HG02759 (cell line): ENCODE data around the gene TSPYL6.
"Not testable (repeated sequence)": the region's sequence is repeated elsewhere in the genome, so short reads cannot be mapped to it uniquely, and the experiment has no call there.

Source experiments
- ATAC-seq: cut with Tn5 transposase; IDR thresholded peaks from one replicate; pipeline ENCODE4 v1.9.1; 2021; ENCODE audit warnings: mild to moderate bottlenecking, moderate library complexity; ENCODE audit not compliant: unreplicated experiment

The TSPYL6 gene

DNA sequence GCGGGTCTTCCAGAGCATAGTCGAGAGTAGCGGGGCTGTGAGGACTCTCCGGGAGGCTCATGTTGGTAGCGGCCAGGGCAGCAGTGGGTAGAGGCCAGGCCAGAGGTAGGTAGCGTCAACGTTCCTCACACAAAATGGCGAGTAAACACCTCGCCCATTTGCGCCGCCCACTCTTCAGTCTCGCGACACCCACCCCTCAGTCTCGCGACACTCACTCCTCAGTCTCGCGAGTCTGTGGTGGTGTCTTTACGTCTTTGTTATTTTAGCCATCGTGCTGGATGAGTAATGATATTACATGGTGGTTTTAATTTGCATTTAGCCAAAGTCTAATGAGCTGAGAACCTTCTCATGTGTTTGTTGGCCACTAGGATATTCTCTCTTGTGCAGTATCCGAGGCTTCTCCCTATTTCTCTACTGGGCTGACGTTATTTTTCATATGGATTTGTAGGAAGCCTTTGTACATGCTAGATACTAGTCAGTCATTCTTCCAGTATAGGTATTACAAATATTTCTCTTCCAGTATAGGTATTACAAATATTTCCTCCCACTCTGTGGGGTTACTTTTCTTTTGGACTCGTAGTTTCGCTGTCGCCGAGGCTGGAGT, at the start of gene TSPYL6:
TSPYL6 (minus strand) TSS at position 139 of the 604 bp plus-strand sequence; CDS start at position 61, 78 bp downstream.
- ATAC-seq = no peak

DNA sequence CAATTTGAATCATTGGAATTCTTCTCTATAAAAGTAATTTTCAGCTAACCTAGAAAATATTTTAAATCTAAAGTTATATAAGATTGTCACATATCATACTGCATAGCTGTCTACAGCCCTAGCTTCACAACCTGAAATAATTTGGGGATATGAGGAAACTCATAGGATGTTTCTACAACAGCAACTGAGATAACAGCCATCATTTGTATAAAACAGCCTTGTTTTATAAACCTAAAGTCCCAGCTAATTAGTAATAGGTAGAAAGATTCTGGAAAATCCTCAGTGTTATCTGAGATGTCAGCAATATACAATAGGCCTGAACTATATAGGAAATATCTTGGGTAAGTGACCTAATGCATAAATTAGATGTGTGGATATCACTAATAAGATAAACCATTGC, 47.6 kb upstream of the TSPYL6 start:
- no peak for ATAC-seq

DNA sequence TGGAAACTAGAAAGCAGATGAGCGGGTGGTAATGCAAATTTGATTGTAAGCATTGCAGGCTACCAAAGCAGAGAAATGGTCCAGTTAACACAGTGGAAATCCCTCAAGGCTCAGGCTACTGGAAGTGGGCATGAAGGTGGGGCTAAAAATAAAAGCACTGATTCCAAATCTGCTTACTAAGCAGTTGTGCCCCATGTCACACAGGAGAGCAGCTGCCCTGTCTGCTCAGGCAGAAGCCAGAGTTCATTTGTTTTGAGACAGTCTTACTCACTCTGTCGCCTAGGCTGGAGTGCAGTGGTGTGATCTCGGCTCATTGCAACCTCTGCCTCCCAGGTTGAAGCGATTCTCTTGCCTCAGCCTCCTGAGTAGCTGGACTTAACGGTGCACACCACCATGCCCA, 42.5 kb upstream of the TSPYL6 start:
- ATAC-seq = no peak

DNA sequence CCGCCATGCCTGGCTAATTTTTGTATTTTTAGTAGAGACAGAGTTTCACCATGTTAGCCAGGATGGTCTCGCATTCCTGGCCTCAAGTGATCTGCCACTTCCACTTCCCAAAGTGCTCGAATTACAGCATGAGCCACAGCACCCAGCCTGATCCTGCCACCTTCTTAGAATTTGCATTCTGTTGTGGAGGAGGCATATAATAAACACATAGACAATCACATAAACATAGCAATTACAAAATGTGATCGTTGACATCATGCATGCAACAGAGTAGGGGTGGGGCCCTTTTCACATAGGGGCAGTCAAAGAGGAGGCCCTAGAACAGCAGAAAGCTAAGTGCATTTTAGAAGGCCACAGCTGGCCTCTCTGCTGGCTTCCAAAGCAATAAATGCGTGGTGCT, 39.9 kb upstream of the TSPYL6 start:
- ATAC-seq = no peak

GRCh38 chr2:54294665-54295064, 38.6 kb upstream of the TSPYL6 start:
- not testable (repeated sequence) for ATAC-seq

DNA sequence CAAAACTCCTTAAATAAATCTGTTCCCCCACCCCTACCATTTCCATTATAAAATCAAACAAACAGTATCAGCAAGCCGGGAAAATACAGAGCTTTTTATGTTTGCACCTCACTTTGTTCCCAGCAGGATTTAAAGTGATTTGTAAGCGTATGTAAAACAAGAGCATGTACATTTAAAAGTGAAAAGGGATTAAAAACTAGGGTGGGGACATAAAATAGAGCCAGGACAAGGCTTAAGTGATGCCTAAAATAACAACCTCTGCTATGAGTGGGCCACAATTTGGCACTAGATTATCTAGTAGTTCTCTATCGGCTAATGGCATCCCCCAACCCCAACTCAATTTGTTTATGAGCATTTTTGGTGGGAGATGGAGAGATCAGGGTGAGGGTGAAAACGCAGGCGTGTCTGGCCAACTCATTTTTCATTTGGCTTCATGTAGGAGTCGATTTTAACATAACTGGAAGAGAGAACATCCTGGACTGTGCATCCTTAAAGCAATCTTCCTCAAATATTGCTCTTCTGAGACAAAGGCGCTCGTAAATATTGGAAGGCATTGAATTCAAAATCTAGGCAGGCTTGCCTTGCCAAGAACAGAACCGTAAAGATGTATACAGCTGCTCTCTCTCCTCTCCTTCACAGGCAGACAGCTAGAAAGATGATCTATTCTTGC, 34.5 kb upstream of the TSPYL6 start:
- ATAC-seq = no peak

GRCh38 chr2:54289917-54290316, 33.9 kb upstream of the TSPYL6 start:
- no peak for ATAC-seq

- no peak for ATAC-seq
These were observed 31.5 kb upstream of the TSPYL6 start for GRCh38 chr2:54287532-54287931.

- ATAC-seq = no peak
These were observed 29.4 kb upstream of the TSPYL6 start for GRCh38 chr2:54285451-54285850.

- no peak for ATAC-seq
These were observed 28.8 kb upstream of the TSPYL6 start for GRCh38 chr2:54284826-54285225.

DNA sequence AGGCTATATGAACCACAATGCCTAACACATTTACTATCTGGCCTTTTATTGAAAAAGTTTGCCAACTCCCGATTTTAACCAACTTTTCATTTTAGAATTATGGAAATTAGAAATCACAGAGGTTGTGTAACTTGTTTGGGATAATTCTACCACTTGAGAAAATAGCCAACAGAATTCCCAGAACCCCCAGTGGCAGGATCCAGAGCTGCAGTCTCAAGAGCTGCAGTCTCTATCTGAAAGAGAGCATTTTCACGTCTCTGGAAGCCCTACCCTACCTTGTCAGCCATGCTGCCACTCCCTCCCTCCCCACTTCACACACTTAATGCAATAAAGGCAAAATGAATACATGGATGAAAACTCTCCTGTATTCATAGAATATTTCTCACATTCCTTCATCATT, 23.4 kb upstream of the TSPYL6 start:
- ATAC-seq = no peak

GRCh38 chr2:54275541-54275940, 19.5 kb upstream of the TSPYL6 start:
- no peak for ATAC-seq

GRCh38 chr2:54274781-54275242, 18.8 kb upstream of the TSPYL6 start:
- no peak for ATAC-seq

DNA sequence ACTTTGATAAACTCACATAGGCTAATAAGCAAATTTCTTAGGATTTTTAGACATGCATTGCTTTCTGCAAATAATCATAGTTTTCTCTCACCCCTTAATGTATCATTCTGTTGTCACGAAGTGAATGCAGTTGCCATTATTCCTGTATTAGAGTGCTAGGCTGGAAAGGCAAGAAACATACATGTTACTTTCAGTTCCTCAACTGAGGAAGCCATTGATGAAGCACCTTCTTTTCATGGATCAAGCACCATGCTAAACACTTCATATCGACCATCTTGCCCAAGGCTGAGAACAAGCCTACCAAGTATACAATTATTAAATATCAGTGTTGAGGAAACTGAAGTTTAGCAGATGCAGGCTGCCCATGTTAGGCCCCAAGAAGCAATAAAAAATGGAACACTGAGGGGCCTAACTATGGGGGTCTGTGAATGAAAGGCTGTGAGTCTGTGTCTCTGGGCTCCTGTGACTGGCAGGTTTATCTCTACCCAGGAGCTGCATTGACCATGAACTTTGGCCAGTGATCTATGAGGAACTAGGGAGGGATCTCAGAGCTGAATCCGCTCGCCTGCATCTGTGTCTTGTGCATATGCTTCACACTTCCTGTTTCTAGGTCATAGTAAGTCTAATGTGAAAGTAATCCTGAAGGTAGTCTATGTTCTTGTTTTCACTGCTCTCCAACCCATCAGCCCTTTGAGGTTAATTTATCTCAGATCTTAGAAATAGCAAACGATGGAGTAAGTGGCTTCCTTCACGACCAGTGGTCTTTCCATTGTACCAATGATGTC, 16.0 kb upstream of the TSPYL6 start:
- peak; percentile 95 for ATAC-seq

DNA sequence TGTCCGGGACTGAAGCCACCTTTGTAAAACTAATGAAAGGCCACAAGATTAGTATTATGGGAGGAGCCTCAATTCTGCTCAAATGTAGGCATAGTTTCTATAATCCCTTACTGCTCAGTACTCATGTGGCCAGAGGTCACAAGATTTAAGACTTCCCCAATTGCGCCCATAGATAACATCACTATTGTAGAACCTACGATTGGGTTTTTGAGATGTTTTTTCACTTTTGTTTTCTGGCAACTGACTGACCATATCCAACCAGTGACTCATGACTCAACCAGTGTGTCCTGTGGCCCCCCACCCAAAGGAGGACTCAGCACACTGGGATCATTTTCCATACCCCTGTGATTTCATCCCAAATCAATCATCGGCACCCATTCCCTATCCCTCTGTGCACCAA, 15.2 kb upstream of the TSPYL6 start:
- no peak for ATAC-seq

DNA sequence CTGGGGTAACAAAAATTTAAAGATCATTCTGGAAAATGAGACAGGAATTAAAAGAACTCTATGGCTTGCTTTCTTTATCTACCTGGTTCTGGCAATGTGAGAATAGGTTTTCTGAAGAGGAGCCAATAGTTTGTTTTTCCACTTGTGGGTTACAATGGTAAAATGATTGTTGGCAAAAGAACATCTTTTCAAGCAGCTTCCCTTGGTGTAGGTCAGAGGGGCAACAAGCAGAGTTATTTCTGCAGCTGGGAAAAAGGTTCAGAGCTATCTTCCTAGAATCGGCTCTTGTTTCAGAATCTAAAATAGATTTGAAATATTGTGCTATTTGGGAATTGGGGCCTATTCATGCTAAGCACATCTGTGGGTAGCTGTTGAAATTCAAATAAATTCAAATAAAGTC, 11.5 kb upstream of the TSPYL6 start:
- no peak for ATAC-seq

GRCh38 chr2:54265081-54265480, 9.1 kb upstream of the TSPYL6 start:
- not testable (repeated sequence) for ATAC-seq

DNA sequence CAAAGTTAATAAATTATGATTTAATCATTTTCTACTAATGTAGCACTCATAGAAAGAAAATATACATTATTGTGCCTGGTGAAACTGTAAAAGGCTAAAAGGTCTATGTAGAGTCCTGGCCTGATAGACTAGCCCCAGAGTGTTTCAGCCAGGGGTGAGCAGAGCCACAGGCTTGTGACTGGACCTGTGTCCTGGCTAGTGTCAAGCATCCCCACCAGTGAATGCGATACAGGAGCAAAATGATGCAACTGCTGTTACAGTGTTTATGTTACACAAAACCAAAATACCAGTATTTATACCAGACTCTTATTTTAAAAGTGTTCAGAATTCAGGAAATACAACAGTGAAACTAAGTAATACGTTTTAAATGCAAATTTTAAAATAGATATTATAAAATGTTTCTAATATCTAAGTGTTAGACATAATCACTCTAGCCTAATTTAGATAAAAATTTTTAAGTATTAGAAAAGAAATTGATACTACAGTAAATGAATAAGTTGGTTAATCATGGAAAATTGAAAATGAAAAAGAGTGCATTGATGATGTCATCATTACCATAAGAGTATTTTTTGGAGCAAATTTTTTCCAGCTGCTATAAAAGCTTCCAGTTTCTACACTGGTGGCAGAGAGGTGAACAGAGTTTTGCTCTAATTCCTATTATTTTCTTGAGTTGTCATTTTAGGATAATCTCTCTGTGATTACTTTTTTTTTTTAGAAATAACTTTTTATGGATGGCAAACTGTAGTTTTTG, 6.2 kb upstream of the TSPYL6 start:
- ATAC-seq = no peak

DNA sequence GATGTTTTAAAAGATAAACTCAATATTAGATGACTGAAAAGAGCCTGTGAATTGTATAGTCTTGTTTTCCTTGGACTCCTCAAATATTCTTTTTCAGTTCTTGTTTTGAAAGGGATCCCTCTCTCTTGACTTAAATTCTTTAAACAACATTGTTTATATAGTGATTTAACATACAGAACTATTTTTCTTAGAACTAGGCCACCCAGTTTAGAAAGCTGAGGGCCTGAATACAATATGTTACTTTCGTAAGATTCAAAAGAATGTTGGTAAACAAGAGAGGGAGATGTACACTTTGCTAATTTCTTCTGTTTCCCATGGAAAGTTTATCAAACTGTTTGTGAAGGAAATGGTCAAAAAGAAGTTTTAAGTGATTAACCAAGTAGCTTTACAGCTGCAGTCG, 5.5 kb upstream of the TSPYL6 start:
- no peak for ATAC-seq

DNA sequence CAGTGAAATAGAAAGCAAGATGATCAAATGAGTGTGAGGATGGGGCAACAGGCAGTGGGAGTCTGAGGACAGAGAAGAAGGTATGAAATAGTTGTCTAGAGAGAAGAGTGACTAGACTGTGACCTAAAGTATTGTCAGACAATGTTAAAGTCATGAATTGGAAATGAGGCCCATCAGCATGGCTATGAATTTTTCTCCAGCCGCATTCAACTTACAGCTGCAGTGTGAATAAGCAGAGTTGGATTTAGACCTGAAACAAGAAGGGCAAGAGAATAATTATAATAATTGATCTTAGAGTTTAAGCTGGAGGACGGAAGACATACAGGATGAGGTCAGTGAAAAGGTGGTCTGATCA, 4.2 kb upstream of the TSPYL6 start:
- no peak for ATAC-seq
